ENCODE data around the gene GRK2.

- TF ChIP-seq EZH2 (IDR thresholded peaks at IDR 0.05; ENCODE audit: borderline replicate concordance, insufficient read depth, low read length, poor library complexity, severe bottlenecking) (no peak), EP300 (conservative IDR thresholded peaks at IDR 0.05; ENCODE audit: poor library complexity, severe bottlenecking) (no peak), POLR2AphosphoS5 (IDR thresholded peaks at IDR 0.05) (no peak)
- TF ChIP-seq, protein P1, sequence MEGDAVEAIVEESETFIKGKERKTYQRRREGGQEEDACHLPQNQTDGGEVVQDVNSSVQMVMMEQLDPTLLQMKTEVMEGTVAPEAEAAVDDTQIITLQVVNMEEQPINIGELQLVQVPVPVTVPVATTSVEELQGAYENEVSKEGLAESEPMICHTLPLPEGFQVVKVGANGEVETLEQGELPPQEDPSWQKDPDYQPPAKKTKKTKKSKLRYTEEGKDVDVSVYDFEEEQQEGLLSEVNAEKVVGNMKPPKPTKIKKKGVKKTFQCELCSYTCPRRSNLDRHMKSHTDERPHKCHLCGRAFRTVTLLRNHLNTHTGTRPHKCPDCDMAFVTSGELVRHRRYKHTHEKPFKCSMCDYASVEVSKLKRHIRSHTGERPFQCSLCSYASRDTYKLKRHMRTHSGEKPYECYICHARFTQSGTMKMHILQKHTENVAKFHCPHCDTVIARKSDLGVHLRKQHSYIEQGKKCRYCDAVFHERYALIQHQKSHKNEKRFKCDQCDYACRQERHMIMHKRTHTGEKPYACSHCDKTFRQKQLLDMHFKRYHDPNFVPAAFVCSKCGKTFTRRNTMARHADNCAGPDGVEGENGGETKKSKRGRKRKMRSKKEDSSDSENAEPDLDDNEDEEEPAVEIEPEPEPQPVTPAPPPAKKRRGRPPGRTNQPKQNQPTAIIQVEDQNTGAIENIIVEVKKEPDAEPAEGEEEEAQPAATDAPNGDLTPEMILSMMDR (IDR thresholded peaks at IDR 0.05; ENCODE audit: poor library complexity, severe bottlenecking): no peak
Measured at GRCh38 chr11:67261946-67262681, 4.2 kb upstream of the GRK2 start.

Data from neural cell (in vitro differentiated cells).